Sigmoid colon (tissue), 4 donors: ENCODE results near the gene CCDC61.

Experiments used
- CTCF ChIP-seq, 4 experiments: fragments of 450-650 bp in 3 of 4; fragments of 200-600 bp in 1 of 4; IDR thresholded peaks; one replicate each; pipeline ENCODE4 v1.5.1; 2016 to 2019; ENCODE audit warnings: antibody characterized with exemption in 4 of 4, mild to moderate bottlenecking in 3 of 4, moderate library complexity in 2 of 4
- POLR2A ChIP-seq, 2 donors: fragments of 450-650 bp; IDR thresholded peaks; one replicate each; pipeline ENCODE4 v1.6.1; 2016; ENCODE audit warnings: antibody characterized with exemption in 2 of 2, mild to moderate bottlenecking in 2 of 2, moderate library complexity in 2 of 2
- POLR2AphosphoS5 ChIP-seq, 4 donors: sonication (generic); formaldehyde crosslinking; IDR thresholded peaks; one replicate each; pipeline ENCODE4 v1.6.1; 2017; ENCODE audit warnings: antibody characterized with exemption in 4 of 4

- TF ChIP-seq CTCF (IDR thresholded peaks at IDR 0.05) (no peak), POLR2AphosphoS5 (IDR thresholded peaks at IDR 0.05) (no peak), POLR2A (IDR thresholded peaks at IDR 0.05) (no peak)
Observed at GRCh38 chr19:45994456-45994997, 740 bp upstream of the CCDC61 start.
